Transverse colon (tissue), 4 donors: ENCODE results near the gene NUDT16. TPM values are rescaled to one million over a fixed set of nuclear protein-coding genes. Genes with fewer than 3 reads are reported as not detected.
A peak's percentile ranks its signal among the peaks of the same experiment; 100 is the strongest.

Experiments
- DNase-seq: peaks from one replicate; pipeline ENCODE4 v3.0.0-alpha.2; 2019
- H3K27ac ChIP-seq, 4 donors: fragments of 200-600 bp; sonication (generic); 2 replicates each; pipeline ENCODE4 v1.5.1; 2016 to 2018; ENCODE audit warnings: inconsistent platforms in 4 of 4
- H3K27me3 ChIP-seq: fragments of 200-600 bp; sonication (generic); 2 replicates; pipeline ENCODE4 v1.5.1; 2017; ENCODE audit warnings: inconsistent platforms
- H3K36me3 ChIP-seq, 4 donors: fragments of 200-600 bp; sonication (generic); 2 replicates each; pipeline ENCODE4 v1.5.1; 2017 to 2019; ENCODE audit warnings: inconsistent platforms in 4 of 4
- H3K4me1 ChIP-seq, 4 donors: fragments of 200-600 bp; sonication (generic); 2 replicates each; pipeline ENCODE4 v1.5.1; 2017 to 2020; ENCODE audit warnings: inconsistent platforms in 4 of 4
- H3K4me3 ChIP-seq, 4 donors: fragments of 200-600 bp; sonication (generic); 1 replicate in 1 of 4; 2 replicates in 3 of 4; pipeline versions ENCODE4 v1.5.1 to v1.6.1; 2017 to 2019; ENCODE audit warnings: inconsistent platforms in 4 of 4
- H3K9me3 ChIP-seq, 2 donors: fragments of 200-600 bp; sonication (generic); 2 replicates each; pipeline ENCODE4 v1.5.1; 2017 to 2019; ENCODE audit warnings: inconsistent platforms in 2 of 2
- CTCF ChIP-seq, 5 experiments: fragments of 200-600 bp in 3 of 5; fragments of 450-650 bp in 2 of 5; sonication (generic) in 3 of 5; IDR thresholded peaks; 1 replicate in 2 of 5; 2 replicates in 3 of 5; pipeline ENCODE4 v1.5.1; 2016 to 2017; ENCODE audit warnings: antibody characterized with exemption in 5 of 5, inconsistent platforms in 3 of 5, mild to moderate bottlenecking in 2 of 5, moderate library complexity in 1 of 5
- EP300 ChIP-seq: sonication (generic); formaldehyde crosslinking; IDR thresholded peaks from one replicate; pipeline ENCODE4 v1.6.1; 2017; ENCODE audit warnings: antibody characterized with exemption, low read depth
- POLR2A ChIP-seq: fragments of 450-650 bp; IDR thresholded peaks from one replicate; pipeline ENCODE4 v1.6.1; 2016; ENCODE audit warnings: antibody characterized with exemption, mild to moderate bottlenecking, moderate library complexity
- POLR2AphosphoS5 ChIP-seq, 3 donors: sonication (generic); formaldehyde crosslinking; IDR thresholded peaks; one replicate each; pipeline ENCODE4 v1.6.1; 2016; ENCODE audit warnings: antibody characterized with exemption in 3 of 3
- WGBS, 2 donors: methylation state at CpG; one replicate each; pipeline ENCODE4 v1.1.5; 2018; ENCODE audit warnings: low coverage in 1 of 2; 5-methylcytosine and 5-hydroxymethylcytosine counted together
- in situ Hi-C, 4 donors: fragments of 200-750 bp; cut with MboI; loops; one replicate each; pipeline versions ENCODE4 v1.15.0 to v1.15.1; 2017; ENCODE audit warnings: low sequenced_read_pairs in 3 of 4, low pct_ligation_motif_present in 1 of 4, low pct_unique_long_range_greater_than_20kb in 1 of 4
- intact Hi-C: fragments of 100-400 bp; cut with DNase I; formaldehyde crosslinking; loops from one replicate; pipeline ENCODE4 v1.15.1; 2023; ENCODE audit warnings: low total_unique reads
- total RNA-seq, 4 donors: library from RNA; depleted of rRNA; stranded (reverse); fragments of >200 nt; gene quantifications; one replicate each; pipeline ENCODE4 v1.1.0, GENCODE V29; 2016

The NUDT16 gene
- total RNA-seq, 4 donors from 2014 or later = 45.6 to 57.9 (median 49.1) TPM

GRCh38 chr3:131361464-131362421 is 19.8 kb upstream of the NUDT16 start:
- in situ Hi-C loops = no loop called here
- peak overlapping the region; percentile 39 to 58 (median 48) for H3K4me3 ChIP-seq
- no peaks in the 10 kb centered on the region for H3K9me3 ChIP-seq
- 7 to 14% methylated on average over 3 to 56 of the region's 64 CpGs for WGBS, 2 donors
- H3K4me1 ChIP-seq = peaks cover 0 to 30% (median 22%) of the 10 kb centered on the region in 4 donors
- H3K27me3 ChIP-seq = no peaks in the 10 kb centered on the region
- H3K27ac ChIP-seq = peak overlapping the region; percentile 85 to 91 (median 88)
- intact Hi-C loops = no loop called here
- no peaks in the 10 kb centered on the region for H3K36me3 ChIP-seq
- peak; percentile 91 for TF ChIP-seq POLR2A
- peak; percentile 53 to 90 (median 81) for TF ChIP-seq POLR2AphosphoS5 (IDR thresholded peaks at IDR 0.05)
- no peak for TF ChIP-seq CTCF (IDR thresholded peaks at IDR 0.05)
- no peak for TF ChIP-seq EP300
- DNase-seq = peak; percentile 95

GRCh38 chr3:131363275-131363674 is 18.3 kb upstream of the NUDT16 start:
- peaks cover 0 to 3% of the 10 kb centered on the region in 2 donors for H3K9me3 ChIP-seq
- intact Hi-C loops = no loop called here
- no peak for TF ChIP-seq POLR2A
- no peak for TF ChIP-seq POLR2AphosphoS5 (IDR thresholded peaks at IDR 0.05)
- no peak for TF ChIP-seq EP300
- TF ChIP-seq CTCF (IDR thresholded peaks at IDR 0.05) = no peak
- DNase-seq = peak; percentile 29
- WGBS, 2 donors = 46 to 55% methylated on average over 2 to 3 of the region's 3 CpGs
- H3K4me1 ChIP-seq = peaks cover 0 to 30% (median 22%) of the 10 kb centered on the region in 4 donors
- peak overlapping the region in 2 of 4 donors; percentile 17 to 91 for H3K27ac ChIP-seq
- H3K36me3 ChIP-seq = no peaks in the 10 kb centered on the region
- H3K4me3 ChIP-seq = no peak overlapping the region
- in situ Hi-C loops = no loop called here
- no peaks in the 10 kb centered on the region for H3K27me3 ChIP-seq

GRCh38 chr3:131370935-131371687 is 10.5 kb upstream of the NUDT16 start:
- Histone ChIP-seq H3K27me3 (no peaks in the 10 kb centered on the region), H3K9me3 (peaks cover 0 to 3% of the 10 kb centered on the region in 2 donors), H3K4me1 (no peaks in the 10 kb centered on the region), H3K27ac (no peak overlapping the region), H3K4me3 (no peak overlapping the region), H3K36me3 (no peaks in the 10 kb centered on the region)
- 73 to 76% methylated on average over 4 to 10 of the region's 10 CpGs for WGBS, 2 donors
- in situ Hi-C loops (no loop called here), intact Hi-C loops (no loop called here)
- TF ChIP-seq POLR2A = no peak
- TF ChIP-seq EP300 = no peak
- TF ChIP-seq POLR2AphosphoS5 (IDR thresholded peaks at IDR 0.05) = no peak
- TF ChIP-seq CTCF (IDR thresholded peaks at IDR 0.05) = no peak
- no peak for DNase-seq

- Histone ChIP-seq H3K36me3 (no peaks in the 10 kb centered on the region), H3K27ac (no peak overlapping the region)
- intact Hi-C loops = no loop called here
Measured at GRCh38 chr3:131371688-131372066, 9.9 kb upstream of the NUDT16 start.

More at GRCh38 chr3:131371688-131372066, 9.9 kb upstream of the NUDT16 start:
- no peak overlapping the region for H3K4me3 ChIP-seq
- no peaks in the 10 kb centered on the region for H3K27me3 ChIP-seq
- no peak for TF ChIP-seq EP300
- no peak for TF ChIP-seq POLR2A
- TF ChIP-seq POLR2AphosphoS5 (IDR thresholded peaks at IDR 0.05) = no peak
- TF ChIP-seq CTCF (IDR thresholded peaks at IDR 0.05) = no peak
- no peaks in the 10 kb centered on the region for H3K4me1 ChIP-seq
- in situ Hi-C loops = no loop called here
- WGBS, 2 donors = 87% methylated on average over 2 of the region's 2 CpGs; no CpG with 5 or more reads in 1 of the 2 donors
- H3K9me3 ChIP-seq = peaks cover 0 to 3% of the 10 kb centered on the region in 2 donors
- DNase-seq = no peak
